NCI-H128 (cell line): Measurements from ENCODE around the gene DUSP14.

Source experiments
- DNase-seq: peaks from one replicate; lab custom pipeline; 2025; ENCODE audit not compliant: unreplicated experiment; lab: John Stamatoyannopoulos, UW

Gene DUSP14

DNA sequence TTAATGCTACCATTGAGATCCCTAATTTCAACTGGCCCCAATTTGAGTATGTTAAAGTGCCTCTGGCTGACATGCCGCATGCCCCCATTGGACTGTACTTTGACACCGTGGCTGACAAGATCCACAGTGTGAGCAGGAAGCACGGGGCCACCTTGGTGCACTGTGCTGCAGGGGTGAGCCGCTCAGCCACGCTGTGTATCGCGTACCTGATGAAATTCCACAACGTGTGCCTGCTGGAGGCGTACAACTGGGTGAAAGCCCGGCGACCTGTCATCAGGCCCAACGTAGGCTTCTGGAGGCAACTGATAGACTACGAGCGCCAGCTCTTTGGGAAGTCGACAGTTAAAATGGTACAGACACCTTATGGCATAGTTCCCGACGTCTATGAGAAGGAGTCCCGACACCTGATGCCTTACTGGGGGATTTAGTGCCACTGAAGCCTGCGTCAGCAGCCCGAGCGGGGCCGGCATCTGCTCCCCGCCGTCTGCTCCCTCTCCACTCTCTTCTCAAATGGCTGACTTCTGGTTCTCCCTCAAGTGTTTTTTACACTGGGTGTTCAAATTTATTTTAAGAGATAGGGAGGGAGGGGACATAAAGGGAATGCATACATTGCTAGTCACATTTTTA is 22.9 kb downstream of the DUSP14 start:
- no peak for DNase-seq

GRCh38 chr17:37513711-37514110 is 24.0 kb downstream of the DUSP14 start:
- no peak for DNase-seq

- no peak for DNase-seq
Observed at GRCh38 chr17:37516127-37516571, 26.5 kb downstream of the DUSP14 start.

GRCh38 chr17:37517881-37518280 is 28.2 kb downstream of the DUSP14 start:
- DNase-seq = no peak

DNA sequence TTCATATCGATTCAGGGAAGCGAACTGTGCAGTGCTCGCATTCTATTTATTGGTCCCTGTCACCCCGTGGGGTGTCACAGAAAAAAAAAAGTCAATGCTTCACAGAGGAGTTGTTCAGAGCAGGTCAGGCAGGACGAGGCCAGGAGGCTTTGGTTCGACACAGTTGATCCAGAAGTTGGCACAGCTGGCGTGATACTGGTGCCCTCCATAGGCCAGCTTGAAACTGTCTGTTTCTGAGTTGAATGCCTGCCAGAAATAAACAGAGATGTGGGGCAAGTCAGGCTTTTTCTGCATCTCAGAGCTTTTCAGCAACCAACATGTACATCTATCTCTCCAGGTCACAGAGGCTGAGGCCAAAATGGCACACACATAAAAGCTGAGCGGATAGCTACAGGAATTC is 29.1 kb downstream of the DUSP14 start:
- DNase-seq = no peak

DNA sequence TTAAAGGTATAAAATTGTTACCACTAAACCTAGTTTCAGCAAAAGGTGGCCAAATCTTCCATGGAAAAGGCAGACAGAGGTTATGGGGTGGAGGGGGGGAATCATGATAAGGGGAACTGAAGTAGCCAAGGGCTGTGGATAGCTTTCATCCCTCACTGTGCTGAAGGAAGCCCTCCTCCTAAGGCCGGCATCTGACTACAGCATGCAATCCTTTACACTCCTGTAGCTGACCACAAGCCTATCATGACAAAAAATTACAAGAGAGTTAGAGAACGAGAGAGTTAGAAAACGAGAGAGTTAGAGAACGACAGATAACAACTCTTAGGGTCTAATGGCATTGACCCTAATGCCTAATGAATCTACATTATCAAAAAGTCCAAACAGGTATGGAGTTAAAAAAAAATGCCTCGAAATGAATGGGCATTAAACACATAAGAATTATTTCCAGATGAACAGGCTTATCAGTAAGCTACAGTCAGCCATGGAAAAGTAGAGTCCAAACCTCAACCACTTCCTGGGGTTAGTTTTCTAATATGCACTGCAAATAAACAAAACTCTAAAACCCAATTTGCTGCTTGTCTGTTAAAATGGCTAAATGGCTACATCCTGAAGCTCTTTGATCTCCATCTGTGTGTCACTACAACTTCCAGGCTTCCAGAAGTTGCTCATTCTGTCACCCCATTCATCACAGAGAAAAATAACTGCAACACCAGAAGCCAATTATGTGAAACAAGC is 29.7 kb downstream of the DUSP14 start:
- DNase-seq = no peak

- DNase-seq = no peak
Observed at GRCh38 chr17:37520174-37520573, 30.5 kb downstream of the DUSP14 start.

DNA sequence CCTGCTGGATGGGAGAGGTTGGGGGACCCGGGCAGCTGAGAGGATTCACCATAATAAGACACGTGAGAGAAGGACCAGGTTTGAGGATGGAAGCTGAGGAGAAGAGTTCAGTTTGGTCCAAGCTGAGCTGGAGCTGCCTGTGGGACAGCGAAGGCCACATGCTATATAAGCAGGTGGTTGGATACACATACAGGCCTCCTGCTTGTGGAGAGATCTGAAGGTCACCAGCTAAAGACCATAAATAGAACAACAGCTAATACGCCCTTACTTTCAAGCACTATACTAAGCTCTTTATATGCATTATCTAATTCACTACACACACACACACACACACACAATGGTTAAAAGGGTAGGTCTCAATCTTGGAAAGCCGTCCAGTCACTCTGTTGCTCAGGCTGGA is 32.1 kb downstream of the DUSP14 start:
- no peak for DNase-seq

DNA sequence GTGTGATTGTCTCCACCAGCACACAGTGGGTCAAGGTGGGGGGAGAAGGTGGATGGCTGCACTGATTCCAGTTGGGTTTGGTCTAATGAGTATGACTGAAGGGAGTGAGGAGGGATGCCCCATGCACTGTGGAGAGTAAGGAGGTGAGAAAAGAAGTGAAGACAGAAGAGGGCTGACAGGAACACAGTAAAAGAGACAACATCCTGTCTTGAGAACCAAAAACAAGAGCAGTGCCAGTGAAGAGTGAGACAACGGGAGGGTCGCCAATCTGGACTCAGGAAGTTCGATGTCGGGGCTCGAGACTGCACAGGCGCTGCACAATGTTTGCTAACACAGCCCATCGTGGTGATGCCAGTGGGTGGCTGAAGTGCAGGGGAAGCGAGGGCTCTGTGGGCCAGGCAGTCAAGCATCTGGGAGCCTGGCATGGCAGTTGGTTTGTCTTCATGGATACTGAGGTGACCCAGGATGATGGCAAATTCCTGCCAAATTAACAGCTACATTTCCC is 34.1 kb downstream of the DUSP14 start:
- no peak for DNase-seq

GRCh38 chr17:37527249-37527851 is 37.7 kb downstream of the DUSP14 start:
- no peak for DNase-seq

DNA sequence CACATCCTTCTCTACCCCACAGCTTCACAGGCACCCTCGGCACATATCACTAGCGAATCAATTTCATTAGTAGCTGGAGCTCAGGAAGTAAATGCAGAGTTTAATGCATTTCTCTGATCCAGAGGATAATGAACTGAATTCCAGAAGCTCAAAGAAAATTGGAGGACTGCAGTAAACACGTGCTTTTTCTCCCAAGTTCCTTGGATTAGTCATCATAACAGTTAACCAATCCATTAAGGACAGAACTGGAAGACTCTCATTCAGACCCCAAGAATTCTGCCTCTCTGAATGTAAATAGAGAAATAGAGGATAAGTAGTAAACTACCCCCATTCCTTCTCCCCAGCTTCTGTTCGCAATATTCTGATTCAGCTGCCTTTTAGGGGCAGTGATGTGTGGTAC is 40.7 kb downstream of the DUSP14 start:
- no peak for DNase-seq

DNA sequence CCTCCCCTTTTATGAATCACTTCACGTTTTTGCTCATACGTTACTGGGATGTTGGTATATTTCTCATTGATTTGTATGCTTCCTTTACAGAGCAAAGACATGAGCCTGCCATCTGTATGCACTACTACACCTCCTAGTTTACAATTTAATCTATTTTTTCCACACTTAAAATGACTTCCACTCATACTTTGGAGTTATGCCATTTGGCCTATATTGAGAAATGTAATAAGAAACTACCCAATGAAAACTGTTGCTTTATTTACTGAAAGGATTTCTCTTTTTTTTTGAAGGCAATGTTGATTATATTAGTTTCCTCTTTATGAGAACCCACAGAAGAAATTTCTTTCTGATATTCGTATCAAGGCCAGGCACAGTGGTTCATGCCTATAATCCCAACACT is 43.1 kb downstream of the DUSP14 start:
- DNase-seq = no peak

- no peak for DNase-seq
Observed at GRCh38 chr17:37535906-37536305, 46.2 kb downstream of the DUSP14 start.

DNA sequence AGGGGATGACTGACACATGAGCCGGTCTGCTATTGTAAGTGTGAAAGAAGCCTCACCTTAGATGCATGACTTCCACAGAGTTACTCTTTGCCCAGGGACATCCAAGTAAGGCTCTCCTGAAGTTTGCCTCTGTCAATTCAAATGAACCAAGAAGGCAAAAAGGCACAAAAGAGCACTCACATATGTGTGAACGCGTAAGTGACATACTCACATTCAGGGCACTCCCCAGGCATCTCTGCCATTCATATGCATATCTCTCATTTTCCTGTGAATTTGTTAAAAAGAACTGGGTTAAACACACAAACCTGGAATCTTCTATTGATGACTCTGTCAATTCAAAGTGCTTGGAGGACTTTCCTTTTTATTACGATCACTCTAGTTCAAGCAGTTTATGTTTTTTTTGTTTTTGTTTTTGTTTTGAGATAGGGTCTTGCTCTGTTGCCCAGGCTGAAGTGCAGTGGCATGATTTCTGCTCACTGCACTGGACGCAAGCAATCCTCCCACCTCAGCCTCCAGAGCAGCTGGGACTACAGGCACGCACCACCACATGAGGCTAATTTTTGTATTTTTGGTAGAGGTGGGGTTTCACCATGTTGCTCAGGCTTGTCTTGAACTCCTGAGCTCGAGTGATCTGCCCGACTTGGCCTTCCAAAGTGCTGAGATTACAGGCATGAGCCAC is 49.4 kb downstream of the DUSP14 start:
- DNase-seq = no peak

DNA sequence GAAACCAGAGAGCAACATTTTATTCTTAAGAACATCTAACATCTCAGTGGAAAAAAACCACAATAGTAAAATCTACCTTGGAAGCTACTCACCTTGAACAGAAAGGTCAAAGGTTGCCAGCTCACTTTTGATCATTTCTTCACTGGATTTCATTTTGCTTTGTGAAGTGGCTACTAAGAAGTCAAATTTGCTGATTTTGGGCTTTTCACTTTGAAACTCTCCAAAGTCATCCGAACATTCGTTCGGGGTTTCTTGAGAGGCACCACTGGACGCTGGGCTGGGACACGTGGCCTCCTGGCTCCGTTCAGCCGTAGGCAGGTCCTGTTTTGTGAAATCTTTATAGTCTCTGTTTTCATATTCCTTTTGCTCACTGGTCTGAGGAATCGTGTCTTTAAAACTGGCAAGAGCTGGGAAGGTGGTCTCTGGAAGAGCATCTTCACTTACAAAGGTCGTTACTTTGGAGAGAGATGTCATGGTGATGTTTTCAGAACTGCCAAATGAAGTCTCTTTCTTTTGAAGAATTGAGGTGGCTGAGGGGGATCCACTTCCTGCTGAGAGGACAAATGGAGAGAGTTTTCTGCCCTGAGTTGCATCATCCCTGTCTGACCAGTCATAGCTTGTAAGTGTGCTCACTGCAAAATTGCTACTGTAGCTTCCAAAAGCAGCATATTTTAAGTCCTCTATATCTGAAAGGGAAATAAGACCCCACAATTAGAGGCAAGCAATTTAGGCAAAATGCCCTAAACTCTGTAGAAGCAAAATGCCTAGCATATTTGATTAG is 52.4 kb downstream of the DUSP14 start:
- DNase-seq = no peak

DNA sequence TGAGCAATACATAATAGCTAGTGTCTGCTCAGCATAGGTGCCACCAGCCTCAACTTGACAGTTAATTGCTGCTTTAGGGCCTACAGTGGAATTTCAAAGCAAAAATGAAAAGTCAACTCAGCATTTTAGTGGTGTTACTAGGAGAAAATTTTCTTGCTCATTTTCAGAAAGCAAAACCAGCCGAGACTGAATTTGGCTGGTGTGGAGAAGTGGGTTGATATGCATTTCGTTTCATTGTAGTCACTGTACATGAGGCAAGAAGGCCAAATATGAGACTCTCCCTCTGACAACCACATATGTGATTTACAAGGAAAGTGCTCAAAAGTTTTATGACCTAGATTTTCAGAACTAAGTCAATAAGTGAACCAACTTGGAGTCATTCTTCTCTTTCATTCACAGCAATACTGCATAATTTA is 54.0 kb downstream of the DUSP14 start:
- DNase-seq = no peak

DNA sequence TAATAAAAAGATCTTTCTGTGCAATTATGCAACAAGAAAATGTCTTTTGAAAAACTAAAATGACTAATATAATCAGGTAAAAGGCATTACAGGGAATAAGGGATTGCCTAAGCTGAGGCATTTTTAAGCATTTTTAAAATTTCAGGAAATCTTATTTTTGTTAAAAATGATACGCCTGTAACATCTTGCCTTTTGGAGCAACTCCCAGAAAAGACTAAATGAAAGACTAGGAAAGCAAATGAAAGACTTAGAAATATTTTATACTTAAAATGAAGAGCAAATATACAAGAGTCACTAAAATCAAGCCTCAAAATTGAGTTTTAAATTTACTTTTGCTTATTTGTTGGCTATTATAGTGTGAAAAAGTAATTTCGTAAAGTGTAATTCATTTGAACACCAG is 55.8 kb downstream of the DUSP14 start:
- DNase-seq = no peak

- no peak for DNase-seq
Observed at GRCh38 chr17:37546302-37546701, 56.6 kb downstream of the DUSP14 start.

GRCh38 chr17:37547986-37548385 is 58.3 kb downstream of the DUSP14 start:
- no peak for DNase-seq

GRCh38 chr17:37551788-37552187 is 62.1 kb downstream of the DUSP14 start:
- no peak for DNase-seq
